Effector memory CD4-positive, alpha-beta T cell (primary cell): ENCODE results near the gene SUPT3H.

Source experiments
- DNase-seq, 3 donors: peaks; one replicate each; pipeline ENCODE4 v3.0.0-alpha.2; 2020
- H3K27ac ChIP-seq: 2 replicates; pipeline ENCODE4 v1.7.0; 2013; ENCODE audit warnings: mild to moderate bottlenecking, low read length, moderate library complexity; ENCODE audit not compliant: insufficient read depth, poor library complexity, severe bottlenecking
- H3K27me3 ChIP-seq: replicated peaks from 2 replicates; pipeline ENCODE4 v1.7.0; 2013; ENCODE audit warnings: mild to moderate bottlenecking, low read length; ENCODE audit not compliant: insufficient read depth, control insufficient read depth, poor library complexity, severe bottlenecking
- H3K36me3 ChIP-seq: 2 replicates; pipeline ENCODE4 v1.7.0; 2013; ENCODE audit warnings: mild to moderate bottlenecking, low read length, moderate library complexity; ENCODE audit not compliant: control insufficient read depth, insufficient read depth
- H3K4me1 ChIP-seq: 2 replicates; pipeline ENCODE4 v1.7.0; 2013; ENCODE audit warnings: low read length, mild to moderate bottlenecking; ENCODE audit not compliant: control insufficient read depth, insufficient read depth, poor library complexity, severe bottlenecking
- H3K4me3 ChIP-seq: 2 replicates; pipeline ENCODE4 v1.7.0; 2013; ENCODE audit warnings: low read length, low read depth, mild to moderate bottlenecking; ENCODE audit not compliant: insufficient read depth, poor library complexity, severe bottlenecking
- H3K9me3 ChIP-seq: 2 replicates; pipeline ENCODE4 v1.7.0; 2013; ENCODE audit warnings: mild to moderate bottlenecking, low read length, moderate library complexity; ENCODE audit not compliant: control insufficient read depth
- total RNA-seq, 3 donors: gene quantifications; one replicate each; lab custom pipeline; 2026; lab: John Stamatoyannopoulos, UW

The SUPT3H gene
- 16.5 to 21.1 (median 17.2) reads per million in 3 donors for total RNA-seq

DNA sequence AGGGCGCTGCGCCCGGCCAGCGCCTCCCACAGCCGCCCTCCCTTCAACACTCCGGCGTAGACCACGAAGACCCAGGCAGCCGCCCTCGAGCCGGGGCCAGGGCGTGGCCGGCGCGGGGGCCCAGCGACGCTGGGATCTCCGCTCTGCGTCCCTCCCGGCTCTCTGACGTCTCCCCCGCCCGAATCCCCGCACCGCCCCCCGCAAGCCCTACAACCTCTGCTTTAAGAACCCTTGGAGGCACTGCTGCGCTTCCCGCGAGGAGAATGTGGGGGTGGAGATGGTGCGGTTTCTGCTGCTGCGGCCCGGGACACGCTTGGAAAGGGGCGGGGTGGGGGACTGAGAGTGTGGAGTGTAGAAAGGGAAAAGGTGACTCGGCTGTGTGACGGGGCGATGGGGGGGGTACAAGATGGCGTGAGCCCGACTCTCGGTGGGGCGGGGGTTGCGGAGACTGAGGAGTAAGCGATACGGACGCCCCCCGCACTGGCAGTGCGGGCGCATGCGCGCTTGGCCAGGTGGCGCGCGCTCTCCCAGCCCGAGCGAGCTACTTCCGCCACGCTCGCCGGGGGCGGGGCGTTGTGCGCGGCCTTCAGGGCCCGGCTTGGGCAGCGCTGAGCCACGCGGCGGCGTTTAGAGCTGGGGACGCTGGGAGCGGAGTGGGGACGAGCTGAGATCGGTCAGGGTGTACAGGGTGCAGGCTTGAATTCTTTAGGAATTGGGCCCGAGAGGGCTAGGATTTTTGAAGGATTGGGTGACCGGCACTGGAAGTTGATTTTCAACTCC is at the start of gene SUPT3H:
Gene SUPT3H, minus strand, starts transcription at position 381 of the 780 bp plus-strand sequence.
- DNase-seq: peak; percentile 84 to 87 (median 85)
- Histone ChIP-seq H3K27me3 (no peaks in the 10 kb centered on the region), H3K4me1 (peaks cover 3% of the 10 kb centered on the region), H3K4me3 (peak within 1 kb of the TSS; percentile 69), H3K27ac (peak within 1 kb of the TSS; percentile 84), H3K36me3 (no peaks in the 10 kb centered on the region), H3K9me3 (no peaks in the 10 kb centered on the region)

DNA sequence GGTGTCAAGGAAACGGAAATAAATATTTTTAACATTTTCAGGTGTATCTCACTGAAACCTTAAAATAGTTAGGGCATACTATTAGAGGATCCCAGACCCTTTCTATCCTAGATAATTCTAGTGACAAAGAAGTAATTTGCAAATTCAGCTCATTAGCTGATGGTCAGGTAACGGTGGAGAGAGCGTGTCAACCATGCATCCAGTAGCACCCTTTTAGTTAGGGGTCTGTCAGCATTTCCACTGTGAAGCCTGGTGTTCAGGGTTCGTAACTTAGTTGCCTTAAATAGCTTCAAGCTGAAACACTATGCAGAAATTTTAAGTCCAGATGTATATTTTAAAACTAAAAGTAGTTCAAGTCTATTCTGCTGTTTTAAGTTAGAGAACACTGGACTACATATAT is 48.5 kb upstream of the SUPT3H start:
- Histone ChIP-seq H3K36me3 (no peaks in the 10 kb centered on the region), H3K27me3 (no peaks in the 10 kb centered on the region), H3K27ac (peak overlapping the region; percentile 46), H3K4me3 (peak overlapping the region; percentile 7), H3K9me3 (no peaks in the 10 kb centered on the region), H3K4me1 (peaks cover 14% of the 10 kb centered on the region)
- DNase-seq: no peak

DNA sequence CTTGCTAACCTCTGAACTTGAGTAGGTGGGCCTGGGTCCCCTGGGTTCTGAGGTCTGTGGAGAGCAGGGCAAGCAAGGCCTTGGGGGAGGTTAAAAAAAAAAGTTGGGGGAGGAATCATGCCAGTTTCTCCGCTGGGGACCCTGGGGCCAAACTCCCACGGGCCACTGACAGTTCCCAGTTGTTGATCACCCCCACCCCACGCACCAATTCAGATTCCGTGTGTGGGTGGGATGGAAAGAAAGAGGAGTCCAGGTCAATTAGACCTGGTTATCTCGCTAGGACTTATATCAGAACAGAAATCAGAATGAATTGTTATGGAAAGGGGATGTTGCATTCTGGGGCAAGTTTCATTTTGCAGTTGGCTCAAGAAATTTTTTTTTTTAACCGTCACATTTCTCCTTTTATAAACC is 46.7 kb upstream of the SUPT3H start:
- H3K9me3 ChIP-seq: no peaks in the 10 kb centered on the region
- H3K27me3 ChIP-seq: no peaks in the 10 kb centered on the region
- DNase-seq: no peak
- peak overlapping the region; percentile 89 for H3K4me3 ChIP-seq
- peak overlapping the region; percentile 91 for H3K27ac ChIP-seq
- H3K4me1 ChIP-seq: peaks cover 24% of the 10 kb centered on the region
- H3K36me3 ChIP-seq: no peaks in the 10 kb centered on the region

DNA sequence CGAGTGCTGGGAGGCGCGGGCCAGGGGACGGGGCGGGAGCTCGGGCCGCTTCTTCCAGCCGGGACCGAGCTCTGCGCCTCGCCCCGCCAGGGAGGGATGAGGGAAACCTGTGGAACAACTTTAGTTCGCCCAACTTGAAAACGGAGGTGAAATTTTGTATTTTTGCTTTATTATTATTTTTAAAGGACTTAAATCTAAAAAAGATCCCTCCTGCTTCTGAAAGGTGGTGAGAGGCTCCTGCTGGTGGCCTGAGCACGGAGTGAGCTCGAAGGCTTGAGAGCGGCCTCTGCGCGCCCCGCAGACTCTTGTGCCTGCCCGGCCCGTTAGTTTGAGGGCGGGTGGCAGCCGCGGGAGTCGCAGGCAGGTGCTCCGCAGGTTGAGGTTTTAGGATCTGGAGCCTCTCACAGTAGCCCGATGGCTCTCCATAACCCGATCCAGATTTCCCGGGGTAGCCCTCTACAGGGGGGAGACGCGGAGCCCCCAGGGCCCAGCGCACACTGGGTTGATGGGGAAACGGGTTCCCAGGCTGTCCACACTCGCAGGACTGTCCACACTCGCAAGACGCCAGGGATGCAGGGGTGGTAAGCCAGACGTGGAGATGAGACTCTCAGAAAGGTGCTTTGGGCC is 46.2 kb upstream of the SUPT3H start:
- DNase-seq: no peak
- Histone ChIP-seq H3K9me3 (no peaks in the 10 kb centered on the region), H3K4me1 (peaks cover 24% of the 10 kb centered on the region), H3K36me3 (no peaks in the 10 kb centered on the region), H3K27ac (peak overlapping the region; percentile 91), H3K27me3 (no peaks in the 10 kb centered on the region), H3K4me3 (peak overlapping the region; percentile 89)

DNA sequence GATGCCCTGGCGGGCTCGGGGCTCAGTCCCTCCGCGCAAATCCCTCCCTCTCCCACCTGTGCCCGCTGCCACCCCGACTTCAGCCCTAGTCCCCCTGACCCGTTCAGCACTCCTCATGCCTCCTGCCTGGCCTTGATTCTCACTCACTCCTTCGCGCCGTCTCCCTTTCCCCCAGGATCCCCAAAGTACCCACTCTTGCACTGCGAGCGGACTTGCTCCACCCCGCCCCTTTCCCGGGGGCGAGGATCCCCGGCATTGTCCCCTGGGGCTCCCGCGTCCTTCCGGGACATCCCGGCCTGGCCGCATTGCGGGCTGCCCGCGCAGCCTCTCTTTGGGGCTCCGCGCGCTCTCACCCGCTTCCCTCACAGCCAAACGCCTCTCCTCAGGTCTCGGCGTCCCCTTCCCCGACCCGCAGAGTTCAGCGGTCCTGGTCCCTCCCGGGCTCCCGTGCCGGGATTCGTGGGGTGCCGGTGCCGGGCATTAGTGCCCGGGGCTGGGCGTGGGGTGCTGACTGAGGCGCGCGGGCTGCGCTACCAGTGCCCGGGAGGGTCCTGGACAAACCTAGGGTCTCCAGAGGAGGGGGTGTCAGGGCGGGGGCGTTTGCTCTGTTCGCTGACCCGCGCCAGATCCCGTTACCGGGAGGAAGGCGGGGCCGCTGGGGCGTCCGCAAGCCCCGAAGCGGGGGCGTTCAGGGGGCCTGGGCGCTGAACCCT is 45.5 kb upstream of the SUPT3H start:
- Histone ChIP-seq H3K4me3 (peak overlapping the region; percentile 89), H3K4me1 (peaks cover 24% of the 10 kb centered on the region), H3K9me3 (no peaks in the 10 kb centered on the region), H3K27ac (peak overlapping the region; percentile 91), H3K36me3 (no peaks in the 10 kb centered on the region), H3K27me3 (no peaks in the 10 kb centered on the region)
- DNase-seq: peak; percentile 8 to 30 (median 13)

DNA sequence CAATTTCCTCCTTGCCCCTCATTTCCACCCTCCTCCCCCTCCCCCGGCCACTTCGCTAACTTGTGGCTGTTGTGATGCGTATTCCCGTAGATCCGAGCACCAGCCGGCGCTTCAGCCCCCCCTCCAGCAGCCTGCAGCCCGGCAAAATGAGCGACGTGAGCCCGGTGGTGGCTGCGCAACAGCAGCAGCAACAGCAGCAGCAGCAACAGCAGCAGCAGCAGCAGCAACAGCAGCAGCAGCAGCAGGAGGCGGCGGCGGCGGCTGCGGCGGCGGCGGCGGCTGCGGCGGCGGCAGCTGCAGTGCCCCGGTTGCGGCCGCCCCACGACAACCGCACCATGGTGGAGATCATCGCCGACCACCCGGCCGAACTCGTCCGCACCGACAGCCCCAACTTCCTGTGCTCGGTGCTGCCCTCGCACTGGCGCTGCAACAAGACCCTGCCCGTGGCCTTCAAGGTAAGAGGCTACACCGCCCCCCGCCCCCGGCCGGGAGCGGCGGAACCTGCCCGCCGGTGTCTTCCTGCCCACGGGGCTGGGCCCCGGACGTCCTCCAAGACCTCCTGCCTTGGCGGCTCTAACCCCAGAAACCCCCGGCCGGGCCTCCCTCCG is 44.9 kb upstream of the SUPT3H start:
- Histone ChIP-seq H3K4me1 (peaks cover 24% of the 10 kb centered on the region), H3K27ac (peak overlapping the region; percentile 91), H3K27me3 (no peaks in the 10 kb centered on the region), H3K4me3 (peak overlapping the region; percentile 89), H3K36me3 (no peaks in the 10 kb centered on the region), H3K9me3 (no peaks in the 10 kb centered on the region)
- peak; percentile 52 to 63 (median 60) for DNase-seq

DNA sequence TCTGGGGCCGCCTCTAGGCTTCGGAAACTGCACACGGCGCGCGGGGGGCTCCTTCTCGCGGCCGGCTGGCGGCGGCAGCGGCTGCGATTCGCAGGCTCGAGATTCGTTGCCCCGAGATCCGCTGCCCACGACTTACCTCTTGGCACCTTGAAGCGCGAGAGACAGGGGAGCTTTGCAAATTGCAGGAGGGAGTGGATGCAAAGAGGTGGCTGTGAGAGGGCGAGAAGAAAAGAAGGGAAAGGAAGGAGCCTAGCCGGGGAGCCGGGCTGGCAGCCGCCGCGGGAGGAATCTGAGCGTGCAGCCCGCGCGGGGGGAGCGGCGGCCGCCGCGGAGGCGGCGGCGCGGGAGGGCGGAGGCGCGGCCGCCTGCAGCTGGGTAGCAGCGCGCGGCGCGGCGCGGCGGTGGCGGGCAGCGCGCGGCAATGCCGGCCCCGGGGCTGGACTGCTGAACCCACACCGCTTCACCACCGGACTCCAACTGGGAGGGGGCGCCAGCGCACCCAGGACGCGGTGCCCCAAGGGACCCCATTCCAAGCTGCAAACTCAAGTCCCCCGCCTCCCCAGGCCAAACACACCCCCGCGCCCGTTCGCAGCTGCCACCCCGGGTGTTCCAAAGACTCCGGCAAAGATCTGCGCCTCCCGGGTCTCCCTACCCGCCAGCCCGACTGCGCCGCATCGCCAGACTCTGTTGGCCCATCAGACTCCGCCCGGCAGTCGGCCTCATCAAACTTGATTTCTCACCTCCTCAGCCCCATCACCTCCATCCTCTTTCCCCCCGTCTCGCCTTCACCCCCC is 44.2 kb upstream of the SUPT3H start:
- no peaks in the 10 kb centered on the region for H3K36me3 ChIP-seq
- peak overlapping the region; percentile 91 for H3K27ac ChIP-seq
- no peaks in the 10 kb centered on the region for H3K27me3 ChIP-seq
- DNase-seq: peak; percentile 18 to 35 (median 23)
- H3K4me1 ChIP-seq: peaks cover 24% of the 10 kb centered on the region
- H3K9me3 ChIP-seq: no peaks in the 10 kb centered on the region
- H3K4me3 ChIP-seq: peak overlapping the region; percentile 89

DNA sequence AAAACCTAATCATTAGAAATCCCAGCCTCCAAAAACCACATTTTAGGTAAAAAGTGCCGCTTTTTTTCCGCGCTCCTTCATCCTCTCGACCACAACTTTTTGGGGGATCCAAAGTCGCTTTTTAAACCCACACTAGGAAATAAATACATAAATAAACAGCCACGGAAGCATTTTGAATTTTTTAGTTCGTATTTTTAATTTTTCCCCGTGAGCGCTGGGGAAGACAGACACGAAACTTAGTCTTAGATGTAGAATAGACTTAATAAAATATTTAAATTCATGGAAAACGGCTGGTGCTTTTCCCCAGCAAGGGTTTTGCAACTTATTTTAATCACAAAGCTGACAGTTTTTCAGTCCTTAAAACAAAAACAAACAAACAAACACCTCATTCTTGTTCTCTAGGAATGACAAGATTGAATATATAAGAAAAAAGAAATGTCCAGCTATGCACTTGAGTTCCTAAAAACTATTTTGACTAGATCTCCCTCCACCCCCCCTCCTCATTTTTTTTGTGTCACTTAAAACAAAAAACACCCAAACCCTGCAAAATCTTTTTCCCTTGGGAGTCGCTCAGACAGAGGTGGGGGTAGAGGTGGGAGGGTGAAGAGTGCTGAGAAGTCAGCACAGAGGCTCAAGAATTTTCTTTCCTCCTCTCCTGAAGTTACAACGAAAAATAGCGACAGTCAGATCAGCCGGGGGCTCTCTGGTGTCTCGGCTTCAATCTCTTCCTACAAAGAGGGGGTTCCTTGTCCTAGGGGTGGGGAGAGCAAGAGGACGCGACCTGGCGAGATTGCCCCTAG is 43.4 kb upstream of the SUPT3H start:
- no peaks in the 10 kb centered on the region for H3K9me3 ChIP-seq
- no peaks in the 10 kb centered on the region for H3K36me3 ChIP-seq
- peaks cover 21% of the 10 kb centered on the region for H3K4me1 ChIP-seq
- H3K4me3 ChIP-seq: peak overlapping the region; percentile 89
- peak overlapping the region; percentile 77 for H3K27ac ChIP-seq
- H3K27me3 ChIP-seq: no peaks in the 10 kb centered on the region
- DNase-seq: no peak
